Transverse colon (tissue), 4 donors: ENCODE results near the gene STK33.

Source experiments
- CTCF ChIP-seq, 5 experiments: fragments of 200-600 bp in 3 of 5; fragments of 450-650 bp in 2 of 5; sonication (generic) in 3 of 5; IDR thresholded peaks; 1 replicate in 2 of 5; 2 replicates in 3 of 5; pipeline ENCODE4 v1.5.1; 2016 to 2017; ENCODE audit warnings: antibody characterized with exemption in 5 of 5, inconsistent platforms in 3 of 5, mild to moderate bottlenecking in 2 of 5, moderate library complexity in 1 of 5
- EP300 ChIP-seq: sonication (generic); formaldehyde crosslinking; IDR thresholded peaks from one replicate; pipeline ENCODE4 v1.6.1; 2017; ENCODE audit warnings: antibody characterized with exemption, low read depth
- POLR2A ChIP-seq: fragments of 450-650 bp; IDR thresholded peaks from one replicate; pipeline ENCODE4 v1.6.1; 2016; ENCODE audit warnings: antibody characterized with exemption, mild to moderate bottlenecking, moderate library complexity
- POLR2AphosphoS5 ChIP-seq, 3 donors: sonication (generic); formaldehyde crosslinking; IDR thresholded peaks; one replicate each; pipeline ENCODE4 v1.6.1; 2016; ENCODE audit warnings: antibody characterized with exemption in 3 of 3

GRCh38 chr11:8615291-8616032 is 21.4 kb upstream of the STK33 start:
- no peak for TF ChIP-seq CTCF (IDR thresholded peaks at IDR 0.05)
- TF ChIP-seq EP300, result no peak
- no peak for TF ChIP-seq POLR2A
- no peak for TF ChIP-seq POLR2AphosphoS5 (IDR thresholded peaks at IDR 0.05)
